C4-2B (cell line): ENCODE measurements around the gene NIFK.

ENCODE experiments used
- ZFX ChIP-seq: fragments of 450-650 bp; IDR thresholded peaks from 2 replicates; pipeline ENCODE4 v1.6.1; 2017
- TF ChIP-seq, protein P1 (sequence below): fragments of 450-650 bp; conservative IDR thresholded peaks from 2 replicates; pipeline ENCODE4 v1.5.1; 2017; ENCODE audit warnings: mild to moderate bottlenecking

DNA sequence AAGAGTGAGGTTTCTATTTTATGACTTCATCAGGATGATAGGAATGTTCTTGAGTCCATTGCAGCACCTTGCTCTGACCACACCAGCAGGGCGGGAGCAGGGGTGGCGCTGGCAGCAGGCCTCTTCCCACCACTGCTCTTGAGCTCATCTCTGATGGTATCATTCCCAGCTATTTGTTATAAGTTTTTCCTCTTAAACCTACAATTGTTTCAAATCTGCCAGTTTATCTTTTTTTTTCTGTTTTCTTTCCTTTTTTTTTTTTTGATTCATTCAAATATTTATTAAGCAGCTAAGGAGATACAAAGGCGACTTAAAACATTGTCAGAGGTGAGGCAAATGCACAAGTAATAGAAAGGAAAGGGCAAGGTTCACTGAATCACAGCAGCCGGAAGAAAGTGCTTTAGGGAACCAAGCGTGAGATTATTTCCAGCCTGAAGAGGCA, 28.7 kb downstream of the NIFK start:
- TF ChIP-seq, protein P1, sequence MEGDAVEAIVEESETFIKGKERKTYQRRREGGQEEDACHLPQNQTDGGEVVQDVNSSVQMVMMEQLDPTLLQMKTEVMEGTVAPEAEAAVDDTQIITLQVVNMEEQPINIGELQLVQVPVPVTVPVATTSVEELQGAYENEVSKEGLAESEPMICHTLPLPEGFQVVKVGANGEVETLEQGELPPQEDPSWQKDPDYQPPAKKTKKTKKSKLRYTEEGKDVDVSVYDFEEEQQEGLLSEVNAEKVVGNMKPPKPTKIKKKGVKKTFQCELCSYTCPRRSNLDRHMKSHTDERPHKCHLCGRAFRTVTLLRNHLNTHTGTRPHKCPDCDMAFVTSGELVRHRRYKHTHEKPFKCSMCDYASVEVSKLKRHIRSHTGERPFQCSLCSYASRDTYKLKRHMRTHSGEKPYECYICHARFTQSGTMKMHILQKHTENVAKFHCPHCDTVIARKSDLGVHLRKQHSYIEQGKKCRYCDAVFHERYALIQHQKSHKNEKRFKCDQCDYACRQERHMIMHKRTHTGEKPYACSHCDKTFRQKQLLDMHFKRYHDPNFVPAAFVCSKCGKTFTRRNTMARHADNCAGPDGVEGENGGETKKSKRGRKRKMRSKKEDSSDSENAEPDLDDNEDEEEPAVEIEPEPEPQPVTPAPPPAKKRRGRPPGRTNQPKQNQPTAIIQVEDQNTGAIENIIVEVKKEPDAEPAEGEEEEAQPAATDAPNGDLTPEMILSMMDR = no peak
- TF ChIP-seq ZFX = no peak
